Measurements from ENCODE around the gene DMXL1.

- TF ChIP-seq POLR2A (IDR thresholded peaks at IDR 0.05) = no peak
- no peak for TF ChIP-seq CTCF (IDR thresholded peaks at IDR 0.05)
These were observed 121.1 kb downstream of the DMXL1 start for GRCh38 chr5:119191944-119192343.
